H1 (cell line): ENCODE measurements around the gene TSPAN17. TPM values are rescaled to one million over a fixed set of nuclear protein-coding genes. Genes with fewer than 3 reads are reported as not detected.

Experiments used
- CBX8 ChIP-seq: fragments of 300-800, 300-1000 bp; sonication (generic); IDR thresholded peaks from 2 replicates; pipeline ENCODE4 v1.7.1; 2016; ENCODE audit warnings: low read depth, low read length, borderline replicate concordance
- EP300 ChIP-seq, 2 experiments: IDR thresholded peaks; 1 replicate in 1 of 2; 2 replicates in 1 of 2; pipeline ENCODE4 v1.6.1; 2011 to 2012; ENCODE audit warnings: low read depth in 2 of 2, low read length in 2 of 2, mild to moderate bottlenecking in 2 of 2, borderline replicate concordance in 1 of 2, inconsistent platforms in 1 of 2, moderate library complexity in 1 of 2
- KDM4A ChIP-seq: IDR thresholded peaks from one replicate; pipeline ENCODE4 v1.7.1; 2012; ENCODE audit warnings: low read depth, mild to moderate bottlenecking, moderate library complexity, low read length, inconsistent platforms; ENCODE audit not compliant: severe bottlenecking
- RXRA ChIP-seq: IDR thresholded peaks from 2 replicates; pipeline ENCODE4 v1.6.1; 2011; ENCODE audit warnings: low read depth, mild to moderate bottlenecking, low read length, moderate library complexity; ENCODE audit not compliant: insufficient read depth
- SIRT6 ChIP-seq: IDR thresholded peaks from one replicate; pipeline ENCODE4 v1.7.1; 2012; ENCODE audit warnings: low read length, inconsistent platforms
- SIX5 ChIP-seq: IDR thresholded peaks from 2 replicates; pipeline ENCODE4 v1.6.1; 2011; ENCODE audit warnings: mild to moderate bottlenecking, low read depth, low read length
- SP4 ChIP-seq: IDR thresholded peaks from 2 replicates; pipeline ENCODE4 v1.6.1; 2012; ENCODE audit warnings: low read length, inconsistent platforms
- SRF ChIP-seq: IDR thresholded peaks from 2 replicates; pipeline ENCODE4 v1.6.1; 2011; ENCODE audit warnings: mild to moderate bottlenecking, low read depth, low read length, moderate library complexity
- SUZ12 ChIP-seq: fragments of 200-600 bp; sonication (generic); IDR thresholded peaks from 2 replicates; pipeline ENCODE4 v1.6.1; 2012; ENCODE audit warnings: mild to moderate bottlenecking, inconsistent platforms, low read length, moderate library complexity, mixed read lengths
- polyA plus RNA-seq, 7 experiments: library from polyadenylated mRNA; depleted of rRNA in 3 of 7; stranded (reverse) in 5 of 7; unstranded in 2 of 7; fragments of >200 nt in 5 of 7; fragments of 200-250 nt in 2 of 7; gene quantifications; 1 replicate in 5 of 7; 2 replicates in 1 of 7; 4 replicates in 1 of 7; pipeline versions ENCODE4 v1.2.1 to v1.2.3, GENCODE V29; 2011 to 2013; ENCODE audit warnings: missing spikeins in 2 of 7, mixed read lengths in 2 of 7
- total RNA-seq: library from RNA; stranded (reverse); fragmentation: NEBNext Ultra II Directional; extraction: Animal tissue kit (Norgen Biotek cat#: 25700); gene quantifications from 2 replicates; pipeline ENCODE4 v1.2.1, GENCODE V29; 2021
- TF ChIP-seq, protein P1 (sequence below): fragments of 300-600 bp; sonication (generic); IDR thresholded peaks from 2 replicates; pipeline ENCODE4 v1.7.1; 2012; ENCODE audit warnings: low read length, moderate library complexity, mild to moderate bottlenecking, inconsistent platforms; ENCODE audit not compliant: insufficient replicate concordance

TSPAN17 gene
- total and polyA plus RNA-seq, 2 of the 8 experiments (the other 6 are each of a cell fraction or from before 2014, with no cell fraction given) = 41.5 to 53.7 TPM

DNA sequence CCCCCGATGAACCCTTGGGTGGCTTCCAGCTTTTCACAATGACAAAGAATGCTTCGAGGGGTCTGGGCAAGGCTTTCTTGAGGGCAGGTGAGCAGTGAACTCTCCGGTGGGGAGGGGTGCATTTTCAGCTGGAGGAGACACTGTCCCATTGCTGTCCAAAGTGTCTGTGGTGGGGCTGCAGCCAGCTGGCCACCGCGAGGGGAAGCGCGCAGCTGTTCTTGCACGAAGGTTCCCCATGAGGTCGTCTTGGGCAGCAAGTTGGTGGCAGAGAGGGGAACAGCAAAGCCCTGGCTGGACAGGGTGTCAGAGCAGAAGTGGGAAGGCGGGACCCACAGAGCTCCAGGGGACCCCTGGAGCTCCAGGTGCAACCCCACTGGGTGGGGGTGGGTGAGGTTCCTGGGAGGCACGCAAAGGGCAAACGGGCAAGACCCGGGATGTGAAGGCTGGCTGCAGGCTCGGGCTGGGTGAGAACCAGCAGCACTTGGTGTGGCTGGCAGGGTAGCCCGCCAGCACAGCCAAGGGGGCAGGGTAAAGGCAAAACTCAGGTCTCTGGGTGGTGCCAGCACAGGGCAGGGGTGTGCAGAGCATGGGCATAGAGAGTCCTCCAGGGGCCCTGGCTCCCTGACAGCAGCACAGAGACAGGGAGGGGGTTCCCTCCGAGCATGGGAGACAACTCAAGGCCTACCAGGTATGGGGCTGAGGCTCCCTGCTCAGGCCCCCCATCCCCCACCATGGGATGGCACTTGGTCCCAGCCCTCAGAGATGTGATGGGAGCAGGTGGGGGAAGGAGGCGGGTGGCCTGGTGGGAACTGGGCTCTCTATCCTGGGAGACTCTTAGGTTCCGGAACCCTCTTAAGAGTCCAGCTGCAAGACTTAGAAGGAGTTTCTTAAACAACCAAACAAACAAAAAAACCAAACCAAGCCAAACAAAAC, 26.6 kb downstream of the TSPAN17 start (continued):
- TF ChIP-seq, protein P1, sequence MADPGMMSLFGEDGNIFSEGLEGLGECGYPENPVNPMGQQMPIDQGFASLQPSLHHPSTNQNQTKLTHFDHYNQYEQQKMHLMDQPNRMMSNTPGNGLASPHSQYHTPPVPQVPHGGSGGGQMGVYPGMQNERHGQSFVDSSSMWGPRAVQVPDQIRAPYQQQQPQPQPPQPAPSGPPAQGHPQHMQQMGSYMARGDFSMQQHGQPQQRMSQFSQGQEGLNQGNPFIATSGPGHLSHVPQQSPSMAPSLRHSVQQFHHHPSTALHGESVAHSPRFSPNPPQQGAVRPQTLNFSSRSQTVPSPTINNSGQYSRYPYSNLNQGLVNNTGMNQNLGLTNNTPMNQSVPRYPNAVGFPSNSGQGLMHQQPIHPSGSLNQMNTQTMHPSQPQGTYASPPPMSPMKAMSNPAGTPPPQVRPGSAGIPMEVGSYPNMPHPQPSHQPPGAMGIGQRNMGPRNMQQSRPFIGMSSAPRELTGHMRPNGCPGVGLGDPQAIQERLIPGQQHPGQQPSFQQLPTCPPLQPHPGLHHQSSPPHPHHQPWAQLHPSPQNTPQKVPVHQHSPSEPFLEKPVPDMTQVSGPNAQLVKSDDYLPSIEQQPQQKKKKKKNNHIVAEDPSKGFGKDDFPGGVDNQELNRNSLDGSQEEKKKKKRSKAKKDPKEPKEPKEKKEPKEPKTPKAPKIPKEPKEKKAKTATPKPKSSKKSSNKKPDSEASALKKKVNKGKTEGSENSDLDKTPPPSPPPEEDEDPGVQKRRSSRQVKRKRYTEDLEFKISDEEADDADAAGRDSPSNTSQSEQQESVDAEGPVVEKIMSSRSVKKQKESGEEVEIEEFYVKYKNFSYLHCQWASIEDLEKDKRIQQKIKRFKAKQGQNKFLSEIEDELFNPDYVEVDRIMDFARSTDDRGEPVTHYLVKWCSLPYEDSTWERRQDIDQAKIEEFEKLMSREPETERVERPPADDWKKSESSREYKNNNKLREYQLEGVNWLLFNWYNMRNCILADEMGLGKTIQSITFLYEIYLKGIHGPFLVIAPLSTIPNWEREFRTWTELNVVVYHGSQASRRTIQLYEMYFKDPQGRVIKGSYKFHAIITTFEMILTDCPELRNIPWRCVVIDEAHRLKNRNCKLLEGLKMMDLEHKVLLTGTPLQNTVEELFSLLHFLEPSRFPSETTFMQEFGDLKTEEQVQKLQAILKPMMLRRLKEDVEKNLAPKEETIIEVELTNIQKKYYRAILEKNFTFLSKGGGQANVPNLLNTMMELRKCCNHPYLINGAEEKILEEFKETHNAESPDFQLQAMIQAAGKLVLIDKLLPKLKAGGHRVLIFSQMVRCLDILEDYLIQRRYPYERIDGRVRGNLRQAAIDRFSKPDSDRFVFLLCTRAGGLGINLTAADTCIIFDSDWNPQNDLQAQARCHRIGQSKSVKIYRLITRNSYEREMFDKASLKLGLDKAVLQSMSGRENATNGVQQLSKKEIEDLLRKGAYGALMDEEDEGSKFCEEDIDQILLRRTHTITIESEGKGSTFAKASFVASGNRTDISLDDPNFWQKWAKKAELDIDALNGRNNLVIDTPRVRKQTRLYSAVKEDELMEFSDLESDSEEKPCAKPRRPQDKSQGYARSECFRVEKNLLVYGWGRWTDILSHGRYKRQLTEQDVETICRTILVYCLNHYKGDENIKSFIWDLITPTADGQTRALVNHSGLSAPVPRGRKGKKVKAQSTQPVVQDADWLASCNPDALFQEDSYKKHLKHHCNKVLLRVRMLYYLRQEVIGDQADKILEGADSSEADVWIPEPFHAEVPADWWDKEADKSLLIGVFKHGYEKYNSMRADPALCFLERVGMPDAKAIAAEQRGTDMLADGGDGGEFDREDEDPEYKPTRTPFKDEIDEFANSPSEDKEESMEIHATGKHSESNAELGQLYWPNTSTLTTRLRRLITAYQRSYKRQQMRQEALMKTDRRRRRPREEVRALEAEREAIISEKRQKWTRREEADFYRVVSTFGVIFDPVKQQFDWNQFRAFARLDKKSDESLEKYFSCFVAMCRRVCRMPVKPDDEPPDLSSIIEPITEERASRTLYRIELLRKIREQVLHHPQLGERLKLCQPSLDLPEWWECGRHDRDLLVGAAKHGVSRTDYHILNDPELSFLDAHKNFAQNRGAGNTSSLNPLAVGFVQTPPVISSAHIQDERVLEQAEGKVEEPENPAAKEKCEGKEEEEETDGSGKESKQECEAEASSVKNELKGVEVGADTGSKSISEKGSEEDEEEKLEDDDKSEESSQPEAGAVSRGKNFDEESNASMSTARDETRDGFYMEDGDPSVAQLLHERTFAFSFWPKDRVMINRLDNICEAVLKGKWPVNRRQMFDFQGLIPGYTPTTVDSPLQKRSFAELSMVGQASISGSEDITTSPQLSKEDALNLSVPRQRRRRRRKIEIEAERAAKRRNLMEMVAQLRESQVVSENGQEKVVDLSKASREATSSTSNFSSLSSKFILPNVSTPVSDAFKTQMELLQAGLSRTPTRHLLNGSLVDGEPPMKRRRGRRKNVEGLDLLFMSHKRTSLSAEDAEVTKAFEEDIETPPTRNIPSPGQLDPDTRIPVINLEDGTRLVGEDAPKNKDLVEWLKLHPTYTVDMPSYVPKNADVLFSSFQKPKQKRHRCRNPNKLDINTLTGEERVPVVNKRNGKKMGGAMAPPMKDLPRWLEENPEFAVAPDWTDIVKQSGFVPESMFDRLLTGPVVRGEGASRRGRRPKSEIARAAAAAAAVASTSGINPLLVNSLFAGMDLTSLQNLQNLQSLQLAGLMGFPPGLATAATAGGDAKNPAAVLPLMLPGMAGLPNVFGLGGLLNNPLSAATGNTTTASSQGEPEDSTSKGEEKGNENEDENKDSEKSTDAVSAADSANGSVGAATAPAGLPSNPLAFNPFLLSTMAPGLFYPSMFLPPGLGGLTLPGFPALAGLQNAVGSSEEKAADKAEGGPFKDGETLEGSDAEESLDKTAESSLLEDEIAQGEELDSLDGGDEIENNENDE = no peak
- TF ChIP-seq SIRT6 (no peak), CBX8 (no peak), SRF (no peak), RXRA (no peak), KDM4A (no peak), SIX5 (no peak), EP300 (IDR thresholded peaks at IDR 0.05; ENCODE audit: borderline replicate concordance in 1 of 2, low read depth in 2 of 2, low read length in 2 of 2) (no peak), SUZ12 (no peak), SP4 (no peak)
